Measurements from ENCODE around the gene ATP6V0E2. TPM values are rescaled to one million over a fixed set of nuclear protein-coding genes. Genes with fewer than 3 reads are reported as not detected.

The ATP6V0E2 gene
- total RNA-seq, 1 experiment from 2014 or later, result 25.5 TPM

GRCh38 chr7:149827089-149827981, 46.4 kb upstream of the ATP6V0E2 start:
- RAD21 ChIA-PET (ENCODE audit: low non-redundant PET in 1 of 2, low total read pairs in 2 of 2, uncharacterized antibody in 2 of 2, unreplicated experiment in 2 of 2), result no interaction called here
- Histone ChIP-seq H3K27ac (ENCODE audit: low read depth, low read length) (no peak overlapping the region), H3K27me3 (ENCODE audit: insufficient read depth, low read length) (0 out of 2 replicates have a peak, but pooled peaks cover 11% of the 10 kb centered on the region), H4K20me1 (ENCODE audit: insufficient read depth) (no peaks in the 10 kb centered on the region), H3K4me1 (ENCODE audit: control insufficient read depth in 1 of 2, insufficient read depth in 2 of 2, low read length in 2 of 2) (no peaks in the 10 kb centered on the region), H3K4me2 (ENCODE audit: low read length) (no peak overlapping the region), H3K9ac (ENCODE audit: low read length) (no peak overlapping the region), H3K4me3 (replicated peaks in 1 of 2; ENCODE audit: low read depth in 1 of 2, low read length in 2 of 2) (no peak overlapping the region), H3K36me3 (ENCODE audit: control insufficient read depth in 1 of 2, insufficient read depth in 2 of 2, low read length in 2 of 2) (no peaks in the 10 kb centered on the region), H3K9me3 (ENCODE audit: control insufficient read depth in 1 of 2, insufficient read depth in 1 of 2, low read depth in 1 of 2, low read length in 2 of 2) (no peaks in the 10 kb centered on the region), H3K9me2 (ENCODE audit: insufficient read depth) (no peaks in the 10 kb centered on the region), H3K79me2 (ENCODE audit: insufficient read depth, low read length) (no peaks in the 10 kb centered on the region), H2AFZ (ENCODE audit: low read depth, low read length, poor library complexity, severe bottlenecking) (no peak overlapping the region)
- POLR2A ChIA-PET, result no interaction called here
- DNase-seq (ENCODE audit: low read depth, low spot score), result no peak
- TF ChIP-seq SIN3A (IDR thresholded peaks at IDR 0.05; ENCODE audit: low read depth) (no peak), SRF (IDR thresholded peaks at IDR 0.05; ENCODE audit: low read depth) (no peak), CEBPB (IDR thresholded peaks at IDR 0.05; ENCODE audit: low read depth) (no peak), EGR1 (IDR thresholded peaks at IDR 0.05; ENCODE audit: low read depth) (no peak), POLR2A (IDR thresholded peaks at IDR 0.05; ENCODE audit: borderline replicate concordance, extremely low read depth, insufficient read depth, insufficient read length) (no peak), ELF1 (IDR thresholded peaks at IDR 0.05; ENCODE audit: borderline replicate concordance, low read depth) (no peak), YY1 (IDR thresholded peaks at IDR 0.05; ENCODE audit: extremely low read depth, insufficient replicate concordance, low read depth, low read length) (no peak), EZH2 (IDR thresholded peaks at IDR 0.05) (no peak), JUND (IDR thresholded peaks at IDR 0.05) (no peak), ZBTB33 (IDR thresholded peaks at IDR 0.05; ENCODE audit: extremely low read depth, insufficient replicate concordance, low read length) (no peak), EZH2phosphoT487 (IDR thresholded peaks at IDR 0.05; ENCODE audit: borderline replicate concordance) (no peak), CBX3 (IDR thresholded peaks at IDR 0.05; ENCODE audit: low read depth) (no peak)
- TF ChIP-seq, protein P1, sequence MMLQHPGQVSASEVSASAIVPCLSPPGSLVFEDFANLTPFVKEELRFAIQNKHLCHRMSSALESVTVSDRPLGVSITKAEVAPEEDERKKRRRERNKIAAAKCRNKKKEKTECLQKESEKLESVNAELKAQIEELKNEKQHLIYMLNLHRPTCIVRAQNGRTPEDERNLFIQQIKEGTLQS (IDR thresholded peaks at IDR 0.05), result no peak
- intact Hi-C loops (cut with micrococcal nuclease), result no loop called here
- no TSS peak for BruUV-seq (replicated peaks)
- no peak for ATAC-seq
- CTCF ChIA-PET, result interaction anchor here (0.9 kb wide), 1 partner anchor 23 kb away, joined by 3 read pairs; no protein-coding TSS in a partner anchor
